GM19023 (cell line): ENCODE measurements around the gene FBLN2.
"Not testable (repeated sequence)": the region's sequence is repeated elsewhere in the genome, so short reads cannot be mapped to it uniquely, and the experiment has no call there.

ENCODE experiments used
- ATAC-seq: cut with Tn5 transposase; IDR thresholded peaks from one replicate; pipeline ENCODE4 v1.9.1; 2021; ENCODE audit warnings: mild to moderate bottlenecking, moderate library complexity; ENCODE audit not compliant: unreplicated experiment

Gene FBLN2

DNA sequence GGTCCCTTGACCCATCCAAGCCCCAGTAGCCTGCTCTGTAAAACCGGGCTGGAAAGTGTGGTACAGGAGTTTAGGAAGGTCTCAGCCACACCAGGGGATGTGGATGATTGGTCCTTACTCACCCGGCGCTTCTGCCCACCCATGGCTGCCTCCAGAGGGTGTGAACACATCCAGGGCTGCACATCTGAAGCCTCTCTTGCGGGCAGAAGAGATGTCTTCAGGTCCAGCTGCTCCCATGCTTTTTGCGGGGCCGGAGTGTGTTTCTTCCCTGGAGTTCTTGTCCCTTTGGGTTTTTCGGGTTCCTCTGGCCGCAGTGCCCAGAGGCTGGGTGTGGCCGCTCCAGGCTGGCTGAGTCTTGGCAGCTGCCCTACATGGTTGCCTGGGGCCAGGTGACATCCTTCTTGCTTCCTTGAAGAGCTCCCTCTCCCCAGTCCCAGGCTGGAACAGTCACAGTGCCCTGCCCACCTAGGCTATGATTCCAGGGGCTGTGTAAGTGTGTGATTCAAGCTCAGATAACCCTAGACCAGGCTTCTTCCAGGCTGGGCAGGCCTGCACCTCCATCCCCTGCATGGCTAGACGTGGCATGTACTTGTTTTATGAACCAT lies 34.9 kb upstream of the FBLN2 start:
- ATAC-seq, result no peak

DNA sequence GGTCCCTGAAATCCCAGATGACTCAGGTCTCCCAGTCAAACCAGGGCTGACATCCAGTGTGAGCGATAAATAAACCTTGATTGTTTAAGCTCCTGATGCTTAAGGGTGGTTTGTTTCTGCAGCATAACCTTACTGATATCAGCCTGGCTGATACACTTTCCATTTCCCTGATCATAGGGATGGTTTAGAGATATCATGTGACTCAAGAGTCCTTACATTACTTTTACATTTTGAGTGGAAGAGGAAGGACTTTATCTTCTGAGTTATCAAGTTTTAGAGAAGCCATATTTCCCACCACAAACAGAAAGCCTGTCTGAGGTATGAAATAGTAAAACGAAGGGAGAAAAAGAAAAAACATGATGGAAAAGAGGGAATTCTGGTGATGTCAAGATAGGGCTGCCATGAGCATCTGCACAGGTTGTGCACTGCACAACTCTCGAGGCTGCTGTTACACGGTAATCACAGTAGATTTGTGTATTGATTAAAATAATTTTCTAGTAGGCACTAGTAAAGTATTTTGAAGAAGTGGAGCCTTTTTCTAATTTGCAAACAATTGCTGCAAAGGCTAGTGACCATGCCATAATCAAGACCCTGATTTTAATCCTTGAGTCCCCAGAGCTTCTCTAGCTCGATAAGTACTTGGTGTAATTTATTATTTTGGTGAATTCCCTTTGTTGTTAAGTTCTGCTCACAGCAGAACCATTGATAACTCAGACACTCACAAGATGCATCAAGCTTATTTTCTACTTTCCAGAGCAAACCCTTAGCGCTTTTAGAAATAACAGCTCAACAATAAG lies 34.1 kb upstream of the FBLN2 start:
- no peak for ATAC-seq

DNA sequence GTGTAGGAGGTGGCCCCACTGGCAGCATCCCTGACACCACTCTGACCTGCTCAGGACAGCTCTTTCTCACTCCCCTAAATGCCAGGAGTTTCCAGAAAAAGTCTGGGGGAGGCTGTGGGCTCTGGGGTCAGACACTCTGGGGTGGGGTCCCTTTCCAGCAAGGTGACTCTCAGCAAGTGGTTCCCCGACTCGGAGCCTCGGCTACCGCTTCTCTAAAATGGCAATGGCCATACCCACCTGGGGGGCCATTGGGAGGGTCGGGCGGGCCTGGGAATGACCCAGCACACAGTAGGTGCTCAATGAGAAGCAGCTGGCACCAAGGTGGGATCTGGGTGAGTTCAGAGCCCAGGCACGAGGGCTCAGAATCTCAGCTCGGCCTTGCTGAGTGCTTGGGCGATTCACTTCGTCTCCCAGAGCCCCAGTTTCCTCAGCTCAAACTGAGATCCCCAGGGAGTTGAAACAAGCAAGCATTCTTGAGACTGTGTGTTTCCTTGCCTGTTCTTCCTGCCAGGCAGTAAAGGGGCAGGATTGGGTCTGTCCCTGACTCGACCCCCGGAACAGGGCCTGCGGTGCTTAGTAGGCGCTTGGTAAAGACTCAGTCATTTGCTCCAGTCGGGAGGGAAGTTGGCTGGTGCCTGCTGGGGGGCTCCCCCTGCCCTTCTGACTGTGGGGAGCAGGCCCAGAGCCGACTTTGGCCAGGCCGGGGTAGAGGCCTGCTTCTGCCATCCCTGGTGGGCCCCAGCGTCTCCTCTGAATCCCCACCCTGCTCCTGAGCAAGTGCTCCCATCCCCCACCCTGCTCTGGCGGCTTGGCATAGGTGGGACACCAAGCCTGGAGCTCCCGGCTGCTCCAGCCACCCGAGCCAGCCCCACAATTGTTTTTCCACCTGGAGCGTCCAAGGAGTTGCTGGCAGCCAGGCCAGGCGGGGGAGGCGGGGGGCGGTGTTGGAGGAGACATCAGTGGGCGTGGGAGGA lies 32.9 kb upstream of the FBLN2 start:
- no peak for ATAC-seq

DNA sequence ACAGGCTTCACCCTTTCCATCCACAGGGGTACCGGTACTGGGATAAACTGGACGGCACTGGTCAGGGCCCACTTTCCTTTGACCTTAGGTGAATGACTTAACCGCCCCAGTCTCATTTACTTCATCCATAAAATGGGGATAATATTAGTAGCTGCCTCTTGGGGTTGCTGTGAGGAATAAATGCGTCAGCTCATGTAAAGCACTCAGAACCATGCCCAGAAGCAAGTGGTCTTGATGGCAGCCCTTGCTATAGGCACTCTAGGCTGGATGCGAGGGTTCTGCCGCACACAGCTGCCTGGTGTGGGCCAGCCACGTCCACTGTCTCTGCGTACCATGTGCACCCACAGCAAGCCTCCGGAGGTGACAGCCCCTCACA lies 32.2 kb upstream of the FBLN2 start:
- no peak for ATAC-seq

DNA sequence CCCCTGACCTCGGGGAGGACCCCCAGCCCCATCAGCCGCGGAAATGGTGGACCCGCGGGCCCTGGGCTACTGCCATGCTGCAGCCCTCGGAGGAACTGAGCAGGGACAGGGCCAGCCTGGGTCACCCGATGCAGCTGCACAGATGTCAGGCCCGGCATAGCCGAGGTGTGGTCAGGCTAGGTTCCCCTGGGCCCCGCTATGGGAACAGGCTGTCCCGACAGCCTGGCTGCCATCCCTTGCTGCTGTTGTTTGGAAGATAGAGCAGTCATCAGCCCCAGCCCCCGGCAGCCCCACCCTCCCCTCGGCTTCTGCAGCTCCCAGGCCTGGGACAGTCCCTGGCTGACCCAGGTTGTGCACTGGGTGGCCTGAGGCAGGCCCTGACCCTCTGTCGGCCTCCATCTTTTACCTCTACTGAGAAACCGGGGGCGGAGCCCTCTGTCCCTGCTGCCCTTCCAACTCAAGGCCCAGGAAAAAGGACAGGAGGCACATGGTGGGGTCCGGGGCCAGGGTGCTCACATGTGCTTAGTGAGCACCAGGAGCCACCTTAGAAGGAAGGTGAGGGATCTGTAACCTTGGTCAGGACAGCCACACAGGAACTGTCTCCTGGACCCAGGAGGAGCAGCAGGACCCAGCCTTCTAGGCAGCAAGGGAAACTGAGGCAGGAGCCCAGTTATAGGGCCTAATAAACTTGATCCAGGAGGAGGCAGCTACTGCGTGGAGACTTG lies 31.5 kb upstream of the FBLN2 start:
- ATAC-seq, result no peak

DNA sequence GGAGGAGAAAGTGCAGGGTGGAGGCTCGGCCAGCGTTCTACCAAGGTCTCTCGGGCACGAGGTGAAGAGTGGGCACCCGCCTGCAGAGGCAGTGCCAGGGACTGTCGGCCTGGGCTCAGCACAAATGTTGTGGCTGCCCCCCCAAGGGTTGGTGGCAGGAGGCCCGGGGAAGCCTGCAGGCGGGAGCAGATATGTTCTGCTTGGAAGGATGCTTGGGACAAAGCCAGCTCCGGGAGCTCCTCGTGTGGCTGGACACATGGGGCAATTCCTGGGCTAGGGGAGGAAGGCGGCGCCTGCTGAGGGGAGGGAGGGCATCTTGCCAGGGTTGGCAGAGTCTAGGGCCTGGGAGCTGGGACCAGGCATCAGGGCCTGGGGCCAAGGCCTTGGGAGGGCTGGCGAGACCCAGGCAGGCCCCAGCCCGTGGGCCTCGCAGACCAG lies 30.4 kb upstream of the FBLN2 start:
- ATAC-seq, result no peak

DNA sequence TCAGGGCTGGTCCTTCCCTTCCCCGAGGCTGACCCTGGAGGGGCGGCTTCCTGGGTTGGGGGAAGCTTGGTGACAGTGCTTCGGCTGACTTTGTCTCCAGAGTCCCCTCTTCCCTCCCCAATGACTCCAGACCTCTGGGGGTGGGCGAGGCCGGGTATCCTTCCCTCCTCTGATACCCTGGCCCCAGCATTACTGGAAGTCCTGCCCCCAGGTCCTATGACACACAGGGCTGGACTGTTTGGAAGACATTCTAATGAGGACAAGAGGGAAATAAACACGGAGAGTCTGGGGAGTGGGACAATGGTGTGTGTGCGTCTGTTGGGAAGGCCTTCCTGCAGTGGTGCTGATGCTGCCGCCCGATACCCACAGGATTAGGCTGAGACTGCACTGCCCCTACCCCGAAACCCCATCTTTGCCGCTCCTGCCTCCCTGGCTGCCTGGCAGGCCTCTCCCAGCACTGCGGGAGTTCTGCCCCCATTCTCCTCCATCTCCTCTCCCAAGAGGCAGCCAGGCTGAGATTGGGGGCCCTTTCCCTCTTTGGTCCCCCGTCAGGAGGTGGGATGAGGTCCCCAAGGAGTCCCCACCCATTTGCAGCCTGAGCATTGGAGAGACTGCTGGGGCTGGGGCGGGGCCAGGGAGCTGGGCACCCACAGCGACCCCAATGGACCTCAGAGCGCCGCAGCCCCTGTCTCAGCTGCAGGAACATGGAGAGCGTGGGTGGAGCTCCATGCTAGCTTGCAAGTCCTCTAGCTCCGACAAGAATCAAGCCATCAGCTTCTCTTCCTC lies 29.7 kb upstream of the FBLN2 start:
- no peak for ATAC-seq

DNA sequence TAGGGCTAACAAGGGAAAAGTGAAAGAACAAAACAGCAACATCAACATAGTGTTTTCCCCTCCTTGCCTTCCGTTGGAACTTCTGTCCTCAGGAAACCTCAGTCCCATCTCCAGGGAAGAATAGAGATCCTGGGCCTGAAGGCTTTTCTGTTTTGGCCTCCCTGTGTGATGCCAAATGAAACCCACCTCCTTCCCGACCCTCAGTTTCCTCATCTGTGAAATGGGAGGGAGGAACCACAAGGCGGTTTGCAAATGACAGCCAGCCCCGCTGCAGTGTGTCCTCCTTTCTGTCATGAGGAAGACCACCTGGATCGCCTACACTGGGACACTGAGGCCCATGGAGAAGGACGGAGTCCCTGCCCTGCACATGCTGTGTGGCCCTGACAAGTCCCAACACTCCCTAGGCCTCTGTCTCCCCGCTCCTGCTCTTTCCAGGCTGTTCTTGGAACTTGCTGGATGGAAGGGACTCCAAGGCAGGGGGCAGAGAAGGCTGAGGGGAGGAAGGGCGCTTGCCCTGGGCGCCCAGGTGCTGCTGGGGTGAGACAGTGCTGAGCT lies 28.5 kb upstream of the FBLN2 start:
- no peak for ATAC-seq

DNA sequence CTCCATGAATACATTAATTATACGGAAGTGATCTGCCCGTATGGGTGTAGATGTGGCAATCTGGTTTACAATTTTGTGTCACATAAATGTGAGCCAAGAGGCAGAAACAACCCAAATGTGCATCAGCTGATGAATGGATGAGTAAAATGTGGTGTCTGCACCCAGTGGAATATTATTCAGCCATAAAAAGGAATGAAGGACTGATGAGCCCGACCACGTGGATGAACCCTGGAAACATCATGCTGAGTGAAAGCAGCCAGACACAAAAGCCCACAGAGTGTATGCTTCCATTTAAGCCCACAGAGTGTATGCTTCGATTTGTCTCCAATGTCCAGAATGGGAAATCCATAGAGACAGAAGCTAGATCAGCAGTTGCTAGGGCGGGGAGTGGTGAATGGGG lies 27.6 kb upstream of the FBLN2 start:
- ATAC-seq, result no peak

DNA sequence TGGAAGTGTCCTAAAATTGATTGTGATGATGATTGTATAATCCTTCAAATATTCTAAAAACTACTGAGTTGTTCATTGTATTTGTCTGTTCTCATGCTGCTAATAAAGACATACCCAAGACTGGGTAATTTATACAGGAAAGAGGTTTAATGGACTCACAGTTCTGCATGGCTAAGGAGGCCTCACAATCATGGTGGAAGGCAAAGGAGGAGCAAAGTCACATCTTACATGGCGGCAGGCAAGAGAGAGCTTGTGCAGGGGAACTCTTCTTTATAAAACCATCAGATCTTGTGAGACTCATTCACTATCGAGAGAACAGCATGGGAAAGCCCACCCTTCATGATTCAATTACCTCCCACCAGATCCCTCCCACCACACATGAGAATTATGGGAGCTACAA lies 27.2 kb upstream of the FBLN2 start:
- not testable (repeated sequence) for ATAC-seq

DNA sequence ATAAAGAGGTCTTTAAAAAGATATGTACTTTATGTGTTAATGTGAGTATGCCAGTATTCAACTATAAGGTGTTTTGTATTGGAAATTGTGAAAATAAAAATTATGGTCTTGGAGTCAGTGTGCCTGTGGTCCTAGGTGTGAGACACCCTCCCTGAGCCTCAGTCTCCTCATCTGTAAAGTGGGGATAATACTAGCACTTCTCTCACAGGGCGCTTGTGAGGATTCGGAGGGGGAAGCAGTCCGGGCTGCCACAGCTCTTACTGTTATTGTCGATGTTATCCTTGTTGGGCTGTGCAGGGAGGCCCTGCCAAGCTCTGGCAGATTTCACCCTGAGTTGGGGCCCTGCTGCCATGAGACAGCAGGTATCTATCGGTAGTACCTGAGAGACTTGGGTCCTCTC lies 26.7 kb upstream of the FBLN2 start:
- no peak for ATAC-seq

DNA sequence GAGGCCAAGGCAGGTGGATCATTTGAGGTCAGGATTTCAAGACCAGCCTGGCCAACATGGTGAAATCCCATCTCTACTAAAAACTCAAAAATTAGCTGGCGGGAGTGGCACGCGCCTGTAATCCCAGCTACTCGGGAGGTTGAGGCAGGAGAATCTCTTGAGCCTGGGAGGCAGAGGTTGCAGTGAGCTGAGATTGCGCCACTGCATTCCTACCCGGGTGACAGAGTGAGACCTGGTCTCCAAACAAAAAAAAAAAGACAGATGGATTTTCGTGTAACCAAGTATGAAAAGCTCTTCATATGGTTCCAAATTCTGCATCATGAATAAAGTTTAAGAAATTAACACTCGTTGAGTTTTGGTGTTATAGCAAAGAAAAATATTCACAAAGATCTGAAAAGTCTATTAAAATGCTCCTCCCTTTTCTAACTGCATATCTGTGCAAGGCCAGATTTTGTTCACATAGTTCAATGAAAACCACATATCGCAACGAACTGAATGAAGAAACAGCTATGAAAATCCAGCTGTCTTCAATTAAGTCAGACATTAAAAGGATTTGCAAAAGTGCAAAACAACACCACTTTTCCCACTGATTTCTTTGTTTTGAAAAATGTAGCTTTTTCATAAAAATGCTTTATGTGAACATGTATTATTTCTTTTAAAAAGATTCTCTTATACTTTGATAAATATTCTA lies 23.8 kb upstream of the FBLN2 start:
- ATAC-seq, result no peak

DNA sequence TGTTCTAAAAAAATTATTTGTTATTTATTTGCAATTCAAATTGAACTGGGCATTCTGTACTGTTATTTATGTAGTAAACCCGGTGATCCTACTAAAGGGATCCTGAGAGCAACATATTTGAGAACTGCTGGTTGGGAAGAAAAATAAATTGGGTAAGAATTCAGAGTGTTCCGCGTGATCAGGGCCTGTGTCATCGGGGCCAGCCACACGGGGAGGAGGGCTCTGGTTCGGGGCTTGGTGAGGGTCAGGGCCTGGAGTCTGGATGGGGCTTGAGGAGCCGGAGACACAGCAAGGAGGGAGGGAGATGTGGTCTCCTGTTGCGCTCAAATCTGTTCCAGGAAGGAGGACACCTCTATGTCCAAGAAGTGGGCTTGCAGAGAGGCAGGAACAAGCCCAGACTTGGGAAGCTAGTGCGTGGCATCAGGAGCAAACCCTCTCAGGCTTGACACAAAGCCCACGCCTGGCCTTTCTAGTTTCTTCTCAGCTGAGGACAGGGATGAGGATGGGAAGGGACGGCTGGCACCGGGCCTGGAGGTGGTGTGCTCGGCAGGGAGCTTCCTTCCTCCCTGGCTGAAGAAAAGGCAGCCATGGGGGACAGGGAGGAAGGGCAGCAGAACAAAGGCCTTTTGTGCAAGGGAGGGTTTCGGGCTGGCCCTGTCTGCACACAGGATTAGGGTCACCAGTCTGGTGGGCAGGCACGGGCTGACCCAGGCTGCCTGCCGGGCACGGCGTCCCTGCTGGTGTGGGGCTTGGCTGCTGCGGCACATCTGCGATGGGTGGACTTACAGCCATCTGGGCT lies 22.9 kb upstream of the FBLN2 start:
- no peak for ATAC-seq

DNA sequence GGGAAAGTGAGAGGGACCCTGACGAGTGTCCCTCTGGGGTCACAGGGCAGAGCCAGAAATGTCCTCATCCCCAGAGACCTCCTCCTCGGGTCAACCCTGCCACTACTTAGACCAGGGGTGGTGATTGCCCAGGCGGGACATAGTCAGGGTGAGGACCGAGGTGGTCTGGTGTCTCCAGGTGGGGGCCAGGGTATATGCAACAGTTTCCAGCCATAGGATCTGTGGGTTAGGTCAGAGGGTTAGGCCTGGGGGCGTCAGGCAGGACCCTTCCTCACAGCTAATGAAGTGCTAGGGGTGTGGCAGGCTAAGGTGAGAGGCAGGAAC lies 22.3 kb upstream of the FBLN2 start:
- ATAC-seq, result no peak

DNA sequence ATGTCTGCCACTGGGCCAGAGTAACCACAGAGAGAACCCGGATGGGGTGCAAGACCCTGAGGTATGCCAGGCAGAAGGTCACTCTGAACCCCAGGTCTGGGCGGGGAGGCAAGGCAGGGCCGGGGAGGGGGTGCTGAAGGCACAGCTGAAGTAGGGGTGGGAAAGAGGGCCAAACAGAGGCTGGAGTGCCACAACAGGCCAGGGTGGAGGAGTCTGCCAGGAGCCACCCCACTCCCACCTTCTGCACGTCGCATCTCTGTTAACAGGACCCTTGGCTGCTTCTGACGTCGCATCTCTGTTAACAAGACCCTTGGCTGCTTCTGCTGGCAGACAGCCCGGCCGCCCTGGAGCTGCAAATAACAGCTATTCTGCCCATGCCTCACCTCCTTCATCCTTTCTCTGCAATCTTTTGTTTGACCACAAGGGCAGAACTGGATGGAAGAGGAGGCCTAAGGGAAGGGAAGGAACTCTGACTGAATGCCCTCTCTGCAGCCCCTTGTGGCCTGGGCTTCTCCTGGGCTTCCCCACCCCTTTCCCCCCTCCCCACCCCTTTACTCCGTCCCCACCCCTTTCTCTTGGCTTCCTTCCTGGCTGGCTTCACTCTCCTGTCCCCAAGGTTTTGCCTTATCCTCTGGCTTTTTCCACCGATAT lies 20.6 kb upstream of the FBLN2 start:
- no peak for ATAC-seq

DNA sequence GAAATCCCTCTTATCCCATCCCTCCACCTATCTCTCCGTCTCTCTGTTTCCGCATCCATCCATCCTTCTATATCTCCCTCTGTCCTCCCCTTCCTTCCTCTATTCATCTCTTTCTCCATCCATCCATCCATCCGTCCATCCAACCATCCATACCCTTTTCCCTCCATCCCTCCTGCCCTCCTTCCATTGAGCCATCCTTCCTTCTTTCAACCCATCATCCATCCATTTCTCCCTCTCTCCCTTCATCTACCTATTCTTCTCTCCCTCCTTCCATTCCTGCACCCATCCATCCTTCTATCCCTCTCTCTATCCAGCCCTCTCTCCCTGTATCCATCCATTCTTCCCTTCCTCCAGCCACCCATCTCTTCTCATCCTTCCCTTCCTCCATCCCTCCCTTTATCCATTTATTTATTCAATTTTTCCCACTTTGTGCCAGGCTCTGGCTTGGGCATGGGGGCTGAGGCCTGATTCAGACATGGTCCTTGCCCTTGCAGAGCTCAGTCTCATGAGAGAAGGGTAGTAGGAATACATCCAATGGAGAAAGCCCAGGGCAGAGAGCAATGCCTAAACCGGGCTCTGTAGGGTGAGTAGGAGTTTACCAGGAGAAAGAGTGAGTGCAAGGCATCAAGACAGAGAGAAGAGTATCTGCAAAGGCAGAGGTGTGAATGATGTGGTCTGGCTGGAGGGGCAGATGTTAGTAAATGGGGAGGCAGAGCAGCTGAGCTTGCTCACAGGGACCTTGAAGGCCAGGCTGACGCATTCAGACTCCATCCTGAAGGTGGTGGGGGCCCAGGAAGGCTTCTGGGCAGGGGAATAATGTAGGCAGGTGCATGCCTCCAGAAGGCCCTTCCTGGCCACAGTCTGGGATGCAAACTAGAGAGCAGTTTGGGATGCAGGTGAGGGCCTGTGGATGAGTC lies 19.5 kb upstream of the FBLN2 start:
- no peak for ATAC-seq
